Measurements from ENCODE around the gene WAPL.

WAPL gene

DNA sequence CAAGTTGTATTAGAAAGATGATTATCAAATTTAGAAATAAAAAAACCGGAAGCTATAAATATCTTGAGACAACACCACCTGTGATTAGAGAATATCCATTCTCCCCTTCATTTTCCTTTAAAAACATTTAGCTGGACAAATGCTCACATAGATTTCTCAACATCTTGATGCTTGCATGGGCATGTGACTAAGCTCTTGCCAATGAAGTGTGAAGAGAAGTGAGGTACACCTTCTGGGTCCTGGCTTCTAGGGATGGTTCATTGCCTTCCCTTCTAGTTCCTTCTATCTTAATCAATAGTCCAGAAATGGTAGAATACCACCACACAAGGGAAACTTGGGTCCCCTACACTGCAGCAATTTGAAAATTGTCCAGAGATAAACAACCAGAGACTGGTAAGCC lies 41.0 kb downstream of the WAPL start:
- Histone ChIP-seq H3K27me3 (no peaks in the 10 kb centered on the region), H3K4me3 (no peak overlapping the region), H3K4me1 (no peaks in the 10 kb centered on the region), H3K9me3 (no peaks in the 10 kb centered on the region), H3K36me3 (peaks cover 0 to 39% (median 21%) of the 10 kb centered on the region in 3 donors), H3K27ac (no peak overlapping the region)
- DNase-seq = no peak
- intact Hi-C loops (cut with DNase I; ENCODE audit: low total_unique reads) = no loop called here
- TF ChIP-seq, protein P1, sequence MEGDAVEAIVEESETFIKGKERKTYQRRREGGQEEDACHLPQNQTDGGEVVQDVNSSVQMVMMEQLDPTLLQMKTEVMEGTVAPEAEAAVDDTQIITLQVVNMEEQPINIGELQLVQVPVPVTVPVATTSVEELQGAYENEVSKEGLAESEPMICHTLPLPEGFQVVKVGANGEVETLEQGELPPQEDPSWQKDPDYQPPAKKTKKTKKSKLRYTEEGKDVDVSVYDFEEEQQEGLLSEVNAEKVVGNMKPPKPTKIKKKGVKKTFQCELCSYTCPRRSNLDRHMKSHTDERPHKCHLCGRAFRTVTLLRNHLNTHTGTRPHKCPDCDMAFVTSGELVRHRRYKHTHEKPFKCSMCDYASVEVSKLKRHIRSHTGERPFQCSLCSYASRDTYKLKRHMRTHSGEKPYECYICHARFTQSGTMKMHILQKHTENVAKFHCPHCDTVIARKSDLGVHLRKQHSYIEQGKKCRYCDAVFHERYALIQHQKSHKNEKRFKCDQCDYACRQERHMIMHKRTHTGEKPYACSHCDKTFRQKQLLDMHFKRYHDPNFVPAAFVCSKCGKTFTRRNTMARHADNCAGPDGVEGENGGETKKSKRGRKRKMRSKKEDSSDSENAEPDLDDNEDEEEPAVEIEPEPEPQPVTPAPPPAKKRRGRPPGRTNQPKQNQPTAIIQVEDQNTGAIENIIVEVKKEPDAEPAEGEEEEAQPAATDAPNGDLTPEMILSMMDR (IDR thresholded peaks at IDR 0.05) = no peak

GRCh38 chr10:86472061-86472460 lies 49.5 kb downstream of the WAPL start:
- H3K36me3 ChIP-seq = peaks cover 29 to 67% (median 44%) of the 10 kb centered on the region in 3 donors
- no peak for DNase-seq
- no peak overlapping the region for H3K4me3 ChIP-seq
- intact Hi-C loops (cut with DNase I; ENCODE audit: low total_unique reads) = no loop called here
- TF ChIP-seq, protein P1 (IDR thresholded peaks at IDR 0.05) = no peak
- H3K9me3 ChIP-seq = no peaks in the 10 kb centered on the region
- H3K27ac ChIP-seq = no peak overlapping the region
- H3K4me1 ChIP-seq = no peaks in the 10 kb centered on the region
- H3K27me3 ChIP-seq = no peaks in the 10 kb centered on the region

DNA sequence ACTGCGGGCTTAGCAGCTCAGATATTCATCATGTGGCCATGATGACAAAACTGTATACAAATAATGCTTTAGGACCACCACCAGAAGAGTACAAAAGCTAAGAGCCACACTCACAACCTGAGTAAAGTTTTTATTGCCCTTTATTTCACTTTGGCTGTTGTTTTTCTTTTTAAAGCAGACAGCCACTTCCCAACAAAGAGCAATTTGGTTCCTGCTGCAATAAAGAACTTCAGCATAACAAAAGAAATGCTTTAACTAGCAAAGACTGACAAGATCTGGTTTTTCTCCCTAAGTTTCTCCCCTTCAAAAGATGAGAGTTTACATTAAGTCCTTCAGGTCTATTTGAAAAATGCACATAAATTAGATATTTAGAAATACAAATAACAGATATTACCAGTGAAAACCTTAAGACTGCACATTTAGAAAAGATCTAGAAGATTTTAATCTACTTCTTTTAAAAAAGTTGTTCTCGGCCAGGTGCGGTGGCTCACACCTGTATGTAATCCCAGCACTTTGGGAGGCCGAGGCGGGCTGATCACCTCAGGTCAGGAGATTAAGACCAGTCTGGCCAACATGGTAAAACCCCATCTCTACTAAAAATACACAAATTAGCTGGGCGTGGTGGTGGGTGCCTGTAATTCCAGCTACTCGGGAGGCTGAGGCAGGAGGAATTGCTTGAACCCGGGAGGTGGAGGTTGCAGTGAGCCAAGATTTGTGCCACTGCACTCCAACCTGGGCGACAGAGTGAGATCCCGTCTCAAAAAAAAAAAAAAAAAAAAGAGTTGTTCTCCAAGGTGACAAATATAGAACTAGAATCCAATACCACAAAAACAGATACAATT lies 59.4 kb downstream of the WAPL start:
- Histone ChIP-seq H3K4me1 (no peaks in the 10 kb centered on the region), H3K9me3 (no peaks in the 10 kb centered on the region), H3K27ac (no peak overlapping the region), H3K4me3 (no peak overlapping the region), H3K27me3 (no peaks in the 10 kb centered on the region), H3K36me3 (peaks cover 38 to 71% (median 71%) of the 10 kb centered on the region in 3 donors)
- intact Hi-C loops (cut with DNase I; ENCODE audit: low total_unique reads) = no loop called here
- TF ChIP-seq, protein P1 (IDR thresholded peaks at IDR 0.05) = no peak
- DNase-seq = no peak

DNA sequence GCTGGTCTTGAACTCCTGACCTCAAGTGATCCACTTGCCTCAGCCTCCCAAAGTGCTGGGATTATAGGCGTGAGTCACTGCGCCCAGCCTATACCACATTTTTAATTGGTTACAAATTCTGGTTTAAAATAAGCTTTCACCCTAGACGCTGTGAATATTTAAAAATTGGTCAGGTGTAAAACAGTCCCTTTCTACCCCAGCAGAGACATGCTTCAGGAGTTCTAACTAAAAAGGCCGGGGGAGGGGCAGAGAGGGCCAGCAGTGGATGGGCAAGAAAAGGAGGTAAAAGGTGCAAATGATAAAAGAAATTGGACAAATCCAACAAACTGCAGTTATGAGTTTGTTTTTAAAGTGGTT lies 70.0 kb downstream of the WAPL start:
- Histone ChIP-seq H3K9me3 (no peaks in the 10 kb centered on the region), H3K4me1 (peaks cover 0 to 7% (median under 1%) of the 10 kb centered on the region in 4 donors), H3K27ac (no peak overlapping the region), H3K36me3 (peaks cover 38 to 74% (median 61%) of the 10 kb centered on the region in 3 donors), H3K27me3 (no peaks in the 10 kb centered on the region), H3K4me3 (no peak overlapping the region)
- intact Hi-C loops (cut with DNase I; ENCODE audit: low total_unique reads) = no loop called here
- no peak for DNase-seq
- TF ChIP-seq, protein P1 (IDR thresholded peaks at IDR 0.05) = no peak

DNA sequence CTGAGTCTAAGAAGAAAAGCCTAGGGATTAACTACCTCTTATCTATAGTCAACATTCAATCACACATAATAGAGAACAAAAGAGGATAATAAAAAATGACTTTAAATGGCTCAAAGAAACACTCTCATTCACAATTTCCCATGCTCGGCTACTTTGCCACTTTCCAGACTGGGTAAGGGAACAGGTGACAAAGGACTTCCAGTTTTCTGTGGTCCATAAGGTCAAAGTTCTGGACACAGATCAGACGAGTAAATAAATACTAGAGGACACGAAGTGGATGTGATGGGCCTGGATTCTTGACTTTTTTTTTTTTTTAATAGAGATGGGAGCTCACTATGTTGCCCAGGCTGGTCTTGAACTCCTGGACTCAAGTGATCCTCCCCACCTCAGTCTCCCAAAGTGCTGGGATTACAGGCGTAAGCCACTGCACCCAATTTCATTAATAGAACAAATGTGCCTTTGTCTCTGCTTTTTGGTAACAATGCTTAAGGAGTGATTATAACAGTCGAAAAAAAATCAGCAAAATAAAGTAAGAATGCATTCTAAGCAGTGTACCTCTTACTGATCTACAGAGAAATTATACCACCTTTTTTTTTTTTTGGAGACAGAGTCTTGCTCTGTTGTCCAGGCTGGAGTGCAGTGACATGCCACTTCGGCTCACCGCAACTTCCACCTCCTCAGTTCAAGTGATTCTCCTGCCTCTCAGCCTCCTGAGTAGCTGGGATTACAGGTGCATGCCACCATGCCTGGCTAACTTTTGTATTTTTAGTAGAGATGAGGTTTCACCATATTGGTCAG lies 70.6 kb downstream of the WAPL start:
- H3K4me1 ChIP-seq = peaks cover 0 to 7% (median 2%) of the 10 kb centered on the region in 4 donors
- H3K27me3 ChIP-seq = no peaks in the 10 kb centered on the region
- TF ChIP-seq, protein P1 (IDR thresholded peaks at IDR 0.05) = no peak
- H3K36me3 ChIP-seq = peaks cover 37 to 75% (median 60%) of the 10 kb centered on the region in 3 donors
- H3K4me3 ChIP-seq = no peak overlapping the region
- no peak for DNase-seq
- intact Hi-C loops (cut with DNase I; ENCODE audit: low total_unique reads) = no loop called here
- no peak overlapping the region for H3K27ac ChIP-seq
- no peaks in the 10 kb centered on the region for H3K9me3 ChIP-seq

Measured in tibial artery (tissue), 4 donors.